Activated T-cell treated with anti-CD3 and anti-CD28 coated beads for 1 hour (primary cell): ENCODE measurements around the gene TRIM24.

ENCODE experiments used
- DNase-seq: peaks from one replicate; pipeline ENCODE4 v3.0.0-alpha.2; 2020; ENCODE audit warnings: low read depth

TRIM24 gene

DNA sequence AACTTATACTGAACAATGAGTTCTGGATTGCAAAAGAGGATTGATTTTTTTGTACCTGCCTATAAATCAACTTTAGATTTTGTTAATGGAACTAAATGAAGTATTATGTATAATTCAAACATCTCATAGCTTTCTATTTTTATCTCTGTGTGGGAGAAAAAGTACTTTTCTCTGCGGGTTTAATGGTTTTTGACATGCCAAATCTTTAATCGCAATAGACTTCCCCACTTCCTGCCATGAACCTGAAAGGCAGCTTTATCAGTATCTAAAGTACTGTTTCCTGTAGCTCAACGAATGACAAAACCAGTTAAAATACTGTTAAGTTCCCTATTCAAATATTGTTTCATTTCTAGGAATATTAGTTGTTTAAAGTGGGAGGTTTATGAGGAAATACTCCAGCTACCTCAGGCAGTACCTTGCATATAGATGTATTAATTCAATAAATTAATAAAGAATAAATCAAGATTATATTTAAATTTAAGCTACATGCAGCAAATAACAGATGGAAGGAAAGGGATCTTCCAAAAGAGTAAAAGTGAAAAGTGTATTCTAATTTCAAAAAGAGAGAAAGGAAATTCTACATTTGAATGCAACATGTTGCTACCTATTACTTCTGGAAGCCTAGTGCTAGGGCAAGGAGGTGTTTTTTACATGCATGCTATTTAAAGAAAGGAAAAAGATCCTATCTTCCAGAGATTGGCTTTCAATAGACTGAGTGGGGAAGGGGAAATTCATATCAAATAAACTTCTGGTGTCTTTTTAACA, 165.2 kb downstream of the TRIM24 start:
- no peak for DNase-seq

DNA sequence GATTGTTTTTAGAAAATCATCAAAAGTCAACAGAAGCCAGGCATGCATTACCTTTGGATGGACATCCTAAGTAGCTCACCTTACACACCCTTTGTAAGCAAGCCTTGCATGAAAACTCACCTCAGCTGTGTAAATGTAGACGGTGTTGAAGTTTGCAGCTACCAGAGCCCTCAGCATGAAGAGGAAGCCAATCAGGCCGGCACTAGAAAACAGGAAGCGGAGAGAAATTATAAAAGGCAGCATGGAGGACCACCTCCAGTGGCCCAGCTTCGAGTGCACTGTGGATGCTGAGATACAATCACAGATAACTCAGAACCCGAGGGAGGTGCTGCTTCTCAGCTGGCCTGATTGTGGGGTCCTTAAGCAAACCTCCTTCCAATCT, 165.8 kb downstream of the TRIM24 start:
- no peak for DNase-seq

DNA sequence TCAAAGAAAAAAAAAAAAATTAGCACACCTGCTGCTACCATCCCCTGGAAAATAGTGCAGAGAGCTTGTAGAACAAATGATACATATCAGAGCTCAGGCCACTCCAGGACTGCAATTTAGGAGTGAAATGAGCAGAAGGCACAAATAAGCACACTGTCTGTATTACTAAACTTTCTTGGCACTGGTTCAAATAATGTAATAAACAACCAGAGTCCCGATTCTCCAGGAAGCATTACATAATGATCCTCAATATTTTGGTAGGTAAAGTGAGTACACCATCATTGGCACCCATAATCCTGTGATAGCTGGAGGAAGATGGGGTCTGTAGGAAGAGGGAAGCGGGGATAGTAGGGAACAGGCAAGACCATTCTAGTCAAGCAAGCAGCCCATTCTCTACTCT, 166.8 kb downstream of the TRIM24 start:
- no peak for DNase-seq

DNA sequence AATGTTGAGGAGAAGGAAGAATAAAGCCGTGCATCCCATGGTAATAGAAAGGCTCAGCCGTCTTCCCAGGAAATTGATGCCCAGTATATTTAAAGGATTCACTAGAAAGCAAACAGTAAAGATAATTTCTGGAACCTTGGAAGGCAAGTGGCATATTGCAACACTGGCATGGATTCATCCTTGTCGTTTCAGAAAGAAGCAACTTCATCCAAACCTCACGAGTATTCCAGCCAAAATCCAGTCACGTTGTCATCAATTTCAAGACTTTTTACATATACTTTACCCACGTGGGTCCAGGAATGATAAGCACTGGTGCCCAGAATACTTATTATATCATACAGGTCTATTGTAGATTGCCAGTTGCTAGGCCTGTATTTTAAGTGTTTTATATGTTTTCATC, 167.3 kb downstream of the TRIM24 start:
- no peak for DNase-seq

DNA sequence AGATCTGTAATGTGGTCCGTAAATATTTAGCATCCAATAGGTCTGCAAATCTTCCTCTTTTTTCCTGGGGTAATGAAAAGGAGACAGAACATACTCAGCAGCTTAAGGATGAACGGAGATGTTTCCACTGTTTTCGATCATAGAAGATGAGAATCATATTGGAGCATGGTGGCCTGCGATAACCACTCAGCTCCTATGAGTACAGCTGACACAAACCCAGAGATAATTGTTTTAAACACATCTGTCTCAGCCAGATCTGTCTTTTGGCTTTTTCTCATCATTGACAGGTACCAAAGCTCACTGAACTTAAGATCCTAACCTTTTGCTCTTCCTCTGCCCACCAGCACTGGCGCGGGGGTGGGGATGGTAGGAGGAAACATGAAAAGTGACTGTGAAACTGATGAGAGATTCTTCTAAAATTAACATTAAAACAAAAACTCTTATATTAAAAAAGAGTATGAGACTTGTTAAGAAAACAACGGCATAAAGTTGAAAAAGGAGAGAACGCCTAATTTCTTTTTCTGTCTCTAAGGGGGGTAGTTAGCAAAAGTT, 170.1 kb downstream of the TRIM24 start:
- no peak for DNase-seq

DNA sequence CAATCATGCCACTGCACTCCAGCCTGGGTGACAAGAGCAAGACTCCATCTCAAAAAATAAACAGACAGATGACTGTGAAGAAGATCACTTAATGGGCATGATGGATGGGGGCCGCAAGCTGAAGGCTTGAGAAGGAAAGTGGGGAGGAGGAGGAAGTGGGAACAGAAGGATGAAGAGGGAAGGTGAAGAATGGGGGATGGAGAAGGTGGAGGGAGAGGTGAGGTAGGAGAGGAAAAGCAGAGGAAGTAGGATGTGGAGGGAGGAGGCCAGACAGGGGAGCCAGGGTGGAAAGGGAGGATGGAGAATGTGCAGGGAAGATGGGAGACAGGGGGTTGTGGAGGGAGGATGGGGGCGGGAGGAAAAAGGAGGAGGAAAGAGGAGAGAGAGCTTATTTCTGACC, 172.3 kb downstream of the TRIM24 start:
- DNase-seq = no peak

DNA sequence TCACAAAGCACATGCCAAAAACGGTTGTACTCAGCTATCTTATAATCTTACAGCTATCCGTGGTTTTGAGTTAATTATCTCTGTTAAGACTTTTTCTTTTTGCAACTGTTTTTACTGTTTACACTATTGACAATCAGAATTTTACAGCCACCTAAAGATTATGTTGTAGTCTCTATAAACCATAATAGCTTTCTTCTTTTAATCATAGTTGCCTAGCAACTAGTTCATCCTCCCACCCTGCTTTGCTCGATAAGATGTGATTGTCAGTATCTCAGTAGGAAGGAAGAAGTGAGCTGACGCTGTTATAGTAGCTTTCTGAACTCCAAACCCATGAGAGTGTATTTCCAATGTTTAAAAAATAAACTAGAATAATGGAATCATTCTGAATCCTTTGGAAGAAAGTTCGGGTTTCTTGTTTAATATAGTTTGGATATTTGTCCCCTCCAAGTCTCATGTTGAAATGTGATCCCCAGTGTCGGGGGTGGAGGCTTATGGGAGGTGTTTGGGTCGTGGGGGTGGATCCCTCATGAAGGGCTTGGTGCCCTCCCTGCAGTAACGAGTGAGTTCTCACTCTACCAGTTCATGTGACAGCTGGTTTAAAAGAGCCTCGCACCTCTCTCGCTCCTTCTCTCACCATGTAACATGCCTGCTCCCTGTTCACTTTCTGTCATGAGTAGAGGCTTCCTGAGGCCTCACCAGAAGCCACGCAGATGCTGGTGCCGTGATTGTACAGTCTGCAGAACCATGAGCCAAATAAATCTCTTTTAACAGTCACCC, 173.0 kb downstream of the TRIM24 start:
- no peak for DNase-seq
